HepG2 (cell line): ENCODE results near the gene GRIK3. TPM values are rescaled to one million over a fixed set of nuclear protein-coding genes. Genes with fewer than 3 reads are reported as not detected.

Source experiments
- ATAC-seq: fragments of 200-7000 bp; cut with Tn5 transposase; 3 replicates; pipeline ENCODE4 v1.9.1; 2020; ENCODE audit warnings: mild to moderate bottlenecking, moderate library complexity
- BruUV-seq: library from RNA; stranded (reverse); fragments of 400-500 nt; replicated peaks from 2 replicates; lab custom pipeline; 2021; lab: Mats Ljungman, UMichigan
- CTCF ChIA-PET: fragments of 300-600 bp; formaldehyde crosslinking; extraction: SDS; loops from one replicate; lab custom pipeline; 2021; ENCODE audit warnings: low total read pairs, inconsistent platforms, low intra/inter-chr PET ratio; lab: Yijun Ruan, JAX
- POLR2A ChIA-PET: fragments of 350-600 bp; sonication (Branson Sonifier 250); formaldehyde crosslinking; loops from one replicate; lab custom pipeline; 2020; ENCODE audit warnings: antibody characterized with exemption, inconsistent platforms; lab: Yijun Ruan, JAX
- DNase-seq: peaks from one replicate; pipeline ENCODE4 v3.0.0-alpha.2; 2015; ENCODE audit warnings: low spot score
- FAIRE-seq: peaks from 3 replicates; lab custom pipeline; 2011; peaks lifted over from hg19 to GRCh38; lab: Jason Lieb, UNC
- H2AFZ ChIP-seq: one replicate; pipeline ENCODE4 v1.6.1; 2011; ENCODE audit warnings: low read length, inconsistent platforms
- H3K27ac ChIP-seq: fragments of 300-600 bp; 3 replicates; pipeline ENCODE4 v1.8.0; 2011; ENCODE audit warnings: mixed run types, mild to moderate bottlenecking, mixed read lengths, low read length, inconsistent platforms; ENCODE audit not compliant: insufficient read depth; ENCODE audit errors: extremely low read length
- H3K27me3 ChIP-seq, 2 experiments: fragments of 200-600 bp in 1 of 2; 2 replicates in 1 of 2; 3 replicates in 1 of 2; pipeline versions ENCODE4 v1.6.0 to v1.8.0; 2011; ENCODE audit warnings: low read length in 2 of 2, mild to moderate bottlenecking in 2 of 2, moderate library complexity in 2 of 2, inconsistent platforms in 1 of 2; ENCODE audit not compliant: insufficient read depth in 2 of 2, control insufficient read depth in 1 of 2
- H3K36me3 ChIP-seq, 2 experiments: fragments of 200-600 bp in 1 of 2; replicated peaks in 1 of 2; 2 replicates in 1 of 2; 3 replicates in 1 of 2; pipeline versions ENCODE4 v1.5.1 to v1.8.0; 2011; ENCODE audit warnings: low read length in 2 of 2, inconsistent platforms in 1 of 2; ENCODE audit not compliant: insufficient read depth in 2 of 2, control insufficient read depth in 1 of 2
- H3K4me1 ChIP-seq: 2 replicates; pipeline ENCODE4 v1.5.1; 2012; ENCODE audit warnings: low read length, inconsistent platforms; ENCODE audit not compliant: insufficient read depth
- H3K4me2 ChIP-seq: 2 replicates; pipeline ENCODE4 v1.6.0; 2011; ENCODE audit warnings: low read depth, low read length, inconsistent platforms
- H3K4me3 ChIP-seq, 3 experiments: fragments of 200-600 bp in 1 of 3; sonication (generic), shearing (Covaris generic) in 1 of 3; replicated peaks in 1 of 3; 2 replicates each; pipeline ENCODE4 v1.5.1; 2011 to 2016; ENCODE audit warnings: low read length in 3 of 3, inconsistent platforms in 2 of 3, low read depth in 2 of 3, mild to moderate bottlenecking in 2 of 3, control low read depth in 1 of 3, mixed read lengths in 1 of 3; ENCODE audit not compliant: insufficient read depth in 1 of 3
- H3K79me2 ChIP-seq: one replicate; pipeline ENCODE4 v1.6.1; 2011; ENCODE audit warnings: low read length, inconsistent platforms; ENCODE audit not compliant: insufficient read depth
- H3K9ac ChIP-seq: 2 replicates; pipeline ENCODE4 v1.6.0; 2011; ENCODE audit warnings: mild to moderate bottlenecking, low read depth, low read length, inconsistent platforms; ENCODE audit not compliant: insufficient read depth
- H3K9me3 ChIP-seq: 2 replicates; pipeline ENCODE4 v1.5.1; 2012; ENCODE audit warnings: mild to moderate bottlenecking, low read length
- H4K20me1 ChIP-seq: 2 replicates; pipeline ENCODE4 v1.6.0; 2011; ENCODE audit warnings: inconsistent platforms, mild to moderate bottlenecking, low read length, moderate library complexity; ENCODE audit not compliant: insufficient read depth
- ARID2 ChIP-seq: sonication (generic); formaldehyde crosslinking; IDR thresholded peaks from 2 replicates; pipeline ENCODE4 v1.8.1; 2022; ENCODE audit warnings: mild to moderate bottlenecking, missing genetic modification reagents, borderline replicate concordance
- ARID4A ChIP-seq: sonication (generic); formaldehyde crosslinking; IDR thresholded peaks from 2 replicates; pipeline ENCODE4 v1.5.0; 2020; ENCODE audit warnings: mild to moderate bottlenecking, missing genetic modification reagents, borderline replicate concordance
- ARID5B ChIP-seq: IDR thresholded peaks from 2 replicates; pipeline ENCODE4 v1.4.0; 2020; ENCODE audit warnings: mild to moderate bottlenecking, missing genetic modification reagents
- JARID2 ChIP-seq: sonication (generic); formaldehyde crosslinking; IDR thresholded peaks from 2 replicates; pipeline ENCODE4 v1.8.1; 2023; ENCODE audit warnings: missing genetic modification reagents, inconsistent platforms; ENCODE audit not compliant: insufficient replicate concordance
- LCORL ChIP-seq, 2 experiments: fragments of 450-650 bp in 1 of 2; sonication (generic) in 1 of 2; formaldehyde crosslinking in 1 of 2; IDR thresholded peaks; 2 replicates each; pipeline versions ENCODE4 v1.5.0 to v1.6.1; 2017 to 2020; ENCODE audit warnings: antibody characterized with exemption in 1 of 2, missing genetic modification reagents in 1 of 2
- PATZ1 ChIP-seq: sonication (generic); formaldehyde crosslinking; IDR thresholded peaks from 2 replicates; pipeline ENCODE4 v1.4.0; 2020; ENCODE audit warnings: missing genetic modification reagents
- TBL1XR1 ChIP-seq: fragments of 150-350 bp; IDR thresholded peaks from 2 replicates; pipeline ENCODE4 v1.6.1; 2014; ENCODE audit warnings: borderline replicate concordance, low read length; ENCODE audit not compliant: partially characterized antibody
- U2AF2 ChIP-seq: fragments of 200-400 bp; formaldehyde crosslinking; IDR thresholded peaks from 2 replicates; pipeline ENCODE4 v1.6.1; 2017; ENCODE audit warnings: low read depth, mild to moderate bottlenecking, low read length
- ZNF275 ChIP-seq: sonication (generic); formaldehyde crosslinking; IDR thresholded peaks from 2 replicates; pipeline ENCODE4 v1.8.0; 2022; ENCODE audit warnings: missing genetic modification reagents, mild to moderate bottlenecking, inconsistent platforms, borderline replicate concordance
- ZNF44 ChIP-seq: sonication (generic); formaldehyde crosslinking; IDR thresholded peaks from 2 replicates; pipeline ENCODE4 v1.5.1; 2020; ENCODE audit warnings: mild to moderate bottlenecking, missing genetic modification reagents
- ZNF460 ChIP-seq: sonication (generic); formaldehyde crosslinking; IDR thresholded peaks from 2 replicates; pipeline ENCODE4 v1.5.1; 2020; ENCODE audit warnings: missing genetic modification reagents, mild to moderate bottlenecking, borderline replicate concordance
- ZNF782 ChIP-seq: sonication (generic); formaldehyde crosslinking; IDR thresholded peaks from 2 replicates; pipeline ENCODE4 v1.4.0; 2020; ENCODE audit warnings: missing genetic modification reagents, mild to moderate bottlenecking, borderline replicate concordance
- ZNF788 ChIP-seq: sonication (generic); formaldehyde crosslinking; IDR thresholded peaks from 2 replicates; pipeline ENCODE4 v1.5.0; 2020; ENCODE audit warnings: mild to moderate bottlenecking, missing genetic modification reagents, borderline replicate concordance
- WGBS: methylation state at CpG from one replicate; pipeline ENCODE4 v1.1.6; 2017; ENCODE audit warnings: low lambda C conversion rate; 5-methylcytosine and 5-hydroxymethylcytosine counted together
- in situ Hi-C: cut with HindIII; loops from 2 replicates; pipeline ENCODE4 v1.10.0; 2017; ENCODE audit warnings: low pct_unique_long_range_greater_than_20kb; ENCODE audit not compliant: extremely low pct_ligation_motif_present
- intact Hi-C: fragments of 100-400 bp; cut with micrococcal nuclease; formaldehyde crosslinking; loops from one replicate; pipeline ENCODE4 v1.10.0; 2022; ENCODE audit not compliant: unreplicated experiment
- polyA plus RNA-seq, 8 experiments: library from polyadenylated mRNA; depleted of rRNA in 3 of 8; stranded (reverse) in 7 of 8; unstranded in 1 of 8; fragments of >200 nt; fragmentation: Illumina TruSeq in 4 of 8; extraction: Trizol in 4 of 8; gene quantifications; 2 replicates each; pipeline versions ENCODE4 v1.2.1 to v1.2.3, GENCODE V29; 2011 to 2016; ENCODE audit warnings: low read depth in 4 of 8, missing spikeins in 1 of 8, mixed read lengths in 1 of 8; ENCODE audit not compliant: insufficient read depth in 1 of 8
- total RNA-seq, 5 experiments: library from RNA; depleted of rRNA; stranded (reverse); fragments of >200 nt; fragmentation: Illumina TruSeq; extraction: Trizol; gene quantifications; 2 replicates each; pipeline ENCODE4 v1.2.3, GENCODE V29; 2016; ENCODE audit warnings: low read depth in 1 of 5

Gene GRIK3
- total and polyA plus RNA-seq, 2 of the 13 experiments (the other 11 are each of a cell fraction or from before 2014, with no cell fraction given), result not detected

GRCh38 chr1:36953061-36953460, 81.3 kb downstream of the GRIK3 start:
- DNase-seq (no peak), FAIRE-seq (no peak), ATAC-seq (no peak)
- H2AFZ ChIP-seq, result no peak overlapping the region
- intact Hi-C loops, result no loop called here
- WGBS, result 11% methylated on average over 1 of the region's 5 CpGs
- no peaks in the 10 kb centered on the region for H3K79me2 ChIP-seq
- H3K36me3 ChIP-seq, result no peaks in the 10 kb centered on the region
- POLR2A ChIA-PET, result no interaction called here
- H3K4me3 ChIP-seq, result no peak overlapping the region
- CTCF ChIA-PET, result no interaction called here
- no peaks in the 10 kb centered on the region for H3K4me1 ChIP-seq
- no peak overlapping the region for H3K9ac ChIP-seq
- no peak overlapping the region for H3K27ac ChIP-seq
- no peak overlapping the region for H3K4me2 ChIP-seq
- BruUV-seq, result no TSS peak
- in situ Hi-C loops, result no loop called here
- no peaks in the 10 kb centered on the region for H4K20me1 ChIP-seq
- H3K9me3 ChIP-seq, result no peaks in the 10 kb centered on the region
- no peaks in the 10 kb centered on the region; a peak in 1 of 5 replicates for H3K27me3 ChIP-seq
- TF ChIP-seq ARID4A (CRISPR knock-in tag) (no peak), PATZ1 (no peak), ARID5B (CRISPR knock-in tag) (no peak), ZNF788 (CRISPR knock-in tag) (no peak), ZNF460 (CRISPR knock-in tag) (no peak), ZNF275 (CRISPR knock-in tag) (no peak), U2AF2 (no peak), JARID2 (no peak), ARID2 (CRISPR knock-in tag) (no peak), TBL1XR1 (no peak), ZNF44 (CRISPR knock-in tag) (no peak), ZNF782 (CRISPR knock-in tag) (no peak), LCORL (IDR thresholded peaks at IDR 0.05) (no peak), LCORL (CRISPR knock-in tag; IDR thresholded peaks at IDR 0.05) (no peak)
